Measurements from ENCODE around the gene TRAM2. TPM values are rescaled to one million over a fixed set of nuclear protein-coding genes. Genes with fewer than 3 reads are reported as not detected.
"Not testable (repeated sequence)": the region's sequence is repeated elsewhere in the genome, so short reads cannot be mapped to it uniquely, and the experiment has no call there.

Gene TRAM2
- total and polyA plus RNA-seq, 2 donors from 2014 or later: 4.5 to 20.7 TPM

DNA sequence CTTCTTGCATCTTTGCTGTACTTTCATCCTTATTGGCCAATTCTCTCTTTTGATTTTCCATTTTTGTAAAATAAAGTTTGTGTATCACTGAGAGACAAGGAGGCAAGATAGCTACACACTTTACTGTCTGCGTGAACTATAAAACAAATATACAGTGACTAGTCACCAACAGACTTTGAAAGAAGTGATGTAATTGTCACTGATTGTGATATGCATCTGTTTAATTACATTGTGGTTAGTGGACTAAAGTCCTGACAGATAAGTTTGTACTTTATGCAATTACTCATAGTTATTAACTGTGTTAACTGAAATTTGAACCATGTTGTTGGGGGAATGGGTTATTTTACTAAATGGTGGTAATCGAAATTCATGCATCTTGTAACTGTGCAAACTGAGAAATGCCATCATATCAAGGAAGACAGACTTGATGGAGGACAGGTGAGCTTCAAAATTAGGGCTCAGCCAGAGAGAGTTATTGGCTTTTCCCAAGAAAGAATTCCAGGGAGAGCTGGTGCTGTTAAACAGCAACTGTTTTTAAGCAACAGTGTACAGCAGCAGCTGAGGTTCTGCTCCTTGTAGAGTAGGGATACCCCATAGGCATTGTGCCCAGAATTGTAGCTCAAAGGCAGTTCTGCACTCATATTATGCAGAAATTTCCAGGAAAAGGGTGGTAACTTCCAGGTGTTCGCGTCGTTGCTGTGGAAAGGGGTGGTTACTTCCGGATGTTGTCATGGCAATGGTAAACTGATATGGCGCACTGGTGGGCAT, 93.8 kb downstream of the TRAM2 start:
- FAIRE-seq: no peak

DNA sequence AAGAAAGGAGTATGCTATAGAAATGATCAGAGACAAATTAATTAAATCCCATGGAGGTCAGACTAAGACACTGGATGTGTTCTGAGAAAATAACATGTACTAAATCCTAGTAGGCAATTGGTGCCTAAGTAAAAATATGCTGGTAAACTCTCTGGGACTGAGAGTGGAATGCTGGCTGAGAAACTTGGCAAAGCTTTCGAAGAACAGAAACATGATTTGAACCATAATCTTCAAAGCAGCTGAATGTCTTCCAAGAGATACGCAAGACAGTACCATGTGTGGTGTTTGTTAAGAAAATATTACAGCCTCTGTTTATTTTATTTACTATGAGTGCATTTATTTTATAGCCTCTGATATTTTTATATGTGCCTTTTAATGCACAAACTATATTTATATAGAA, 101.6 kb downstream of the TRAM2 start:
- H3K27me3 ChIP-seq (ENCODE audit: control insufficient read depth, insufficient read depth, low read length): no peaks in the 10 kb centered on the region
- FAIRE-seq: no peak
- TF ChIP-seq, protein P1, sequence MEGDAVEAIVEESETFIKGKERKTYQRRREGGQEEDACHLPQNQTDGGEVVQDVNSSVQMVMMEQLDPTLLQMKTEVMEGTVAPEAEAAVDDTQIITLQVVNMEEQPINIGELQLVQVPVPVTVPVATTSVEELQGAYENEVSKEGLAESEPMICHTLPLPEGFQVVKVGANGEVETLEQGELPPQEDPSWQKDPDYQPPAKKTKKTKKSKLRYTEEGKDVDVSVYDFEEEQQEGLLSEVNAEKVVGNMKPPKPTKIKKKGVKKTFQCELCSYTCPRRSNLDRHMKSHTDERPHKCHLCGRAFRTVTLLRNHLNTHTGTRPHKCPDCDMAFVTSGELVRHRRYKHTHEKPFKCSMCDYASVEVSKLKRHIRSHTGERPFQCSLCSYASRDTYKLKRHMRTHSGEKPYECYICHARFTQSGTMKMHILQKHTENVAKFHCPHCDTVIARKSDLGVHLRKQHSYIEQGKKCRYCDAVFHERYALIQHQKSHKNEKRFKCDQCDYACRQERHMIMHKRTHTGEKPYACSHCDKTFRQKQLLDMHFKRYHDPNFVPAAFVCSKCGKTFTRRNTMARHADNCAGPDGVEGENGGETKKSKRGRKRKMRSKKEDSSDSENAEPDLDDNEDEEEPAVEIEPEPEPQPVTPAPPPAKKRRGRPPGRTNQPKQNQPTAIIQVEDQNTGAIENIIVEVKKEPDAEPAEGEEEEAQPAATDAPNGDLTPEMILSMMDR (IDR thresholded peaks at IDR 0.05; ENCODE audit: borderline replicate concordance, extremely low read depth, insufficient read depth): no peak

More for the DNA sequence above, 93.8 kb downstream of the TRAM2 start:
- Histone ChIP-seq H3K9ac (ENCODE audit: low read length in 3 of 3) (no peak overlapping the region), H3K27me3 (ENCODE audit: control insufficient read depth, insufficient read depth, low read length) (no peaks in the 10 kb centered on the region), H3K36me3 (ENCODE audit: control insufficient read depth in 2 of 3, insufficient read depth in 3 of 3, low read length in 3 of 3) (no peaks in the 10 kb centered on the region), H3K27ac (ENCODE audit: low read depth in 2 of 2, low read length in 2 of 2) (no peak overlapping the region), H3K4me1 (ENCODE audit: control insufficient read depth in 2 of 3, insufficient read depth in 2 of 3, low read depth in 1 of 3, low read length in 3 of 3) (no peaks in the 10 kb centered on the region), H3K4me3 (ENCODE audit: low read length in 3 of 3) (no peak overlapping the region), H3K9me3 (ENCODE audit: control insufficient read depth in 2 of 3, insufficient read depth in 1 of 3, low read length in 3 of 3) (no peaks in the 10 kb centered on the region)
- intact Hi-C loops (cut with DNase I): no loop called here
- DNase-seq: no peak
- TF ChIP-seq, protein P1 (IDR thresholded peaks at IDR 0.05; ENCODE audit: borderline replicate concordance, extremely low read depth, insufficient read depth): no peak

DNA sequence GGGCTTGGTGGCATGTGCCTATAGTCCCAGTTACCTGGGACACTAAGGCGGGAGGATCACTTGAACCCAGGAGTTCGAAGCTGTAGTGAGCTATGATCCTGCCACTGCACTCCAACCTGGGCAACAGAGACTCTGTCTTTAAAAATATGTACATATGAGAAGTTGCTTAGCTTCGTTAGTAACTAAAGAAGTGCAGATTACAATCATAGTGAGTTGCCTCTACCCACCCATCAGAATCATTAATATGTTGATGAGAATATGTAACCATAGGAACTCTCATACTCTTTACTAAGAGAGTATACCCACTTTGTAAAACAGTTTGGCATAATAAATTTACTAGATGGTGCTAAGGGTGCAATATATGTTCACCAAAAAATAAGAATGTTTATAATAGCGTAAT, 102.7 kb downstream of the TRAM2 start:
- DNase-seq (no peak), FAIRE-seq (no peak)
- Histone ChIP-seq H3K27ac (ENCODE audit: low read depth in 2 of 2, low read length in 2 of 2) (no peak overlapping the region), H3K36me3 (ENCODE audit: control insufficient read depth in 2 of 3, insufficient read depth in 3 of 3, low read length in 3 of 3) (no peaks in the 10 kb centered on the region), H3K4me3 (ENCODE audit: low read length in 3 of 3) (no peak overlapping the region), H3K9me3 (ENCODE audit: control insufficient read depth in 2 of 3, insufficient read depth in 1 of 3, low read length in 3 of 3) (no peaks in the 10 kb centered on the region), H3K27me3 (ENCODE audit: control insufficient read depth, insufficient read depth, low read length) (no peaks in the 10 kb centered on the region), H3K4me1 (ENCODE audit: control insufficient read depth in 2 of 3, insufficient read depth in 2 of 3, low read depth in 1 of 3, low read length in 3 of 3) (no peaks in the 10 kb centered on the region), H3K9ac (ENCODE audit: low read length in 3 of 3) (no peak overlapping the region)
- intact Hi-C loops (cut with DNase I): no loop called here
- TF ChIP-seq, protein P1 (IDR thresholded peaks at IDR 0.05; ENCODE audit: borderline replicate concordance, extremely low read depth, insufficient read depth): no peak

More for the DNA sequence above, 101.6 kb downstream of the TRAM2 start:
- peak in 1 of 5 donors; percentile 30 for DNase-seq
- H3K9me3 ChIP-seq (ENCODE audit: control insufficient read depth in 2 of 3, insufficient read depth in 1 of 3, low read length in 3 of 3): no peaks in the 10 kb centered on the region
- H3K4me3 ChIP-seq (ENCODE audit: low read length in 3 of 3): no peak overlapping the region
- no peaks in the 10 kb centered on the region for H3K36me3 ChIP-seq (ENCODE audit: control insufficient read depth in 2 of 3, insufficient read depth in 3 of 3, low read length in 3 of 3)
- H3K9ac ChIP-seq (ENCODE audit: low read length in 3 of 3): no peak overlapping the region
- intact Hi-C loops (cut with DNase I): no loop called here
- H3K4me1 ChIP-seq (ENCODE audit: control insufficient read depth in 2 of 3, insufficient read depth in 2 of 3, low read depth in 1 of 3, low read length in 3 of 3): no peaks in the 10 kb centered on the region
- H3K27ac ChIP-seq (ENCODE audit: low read depth in 2 of 2, low read length in 2 of 2): no peak overlapping the region

DNA sequence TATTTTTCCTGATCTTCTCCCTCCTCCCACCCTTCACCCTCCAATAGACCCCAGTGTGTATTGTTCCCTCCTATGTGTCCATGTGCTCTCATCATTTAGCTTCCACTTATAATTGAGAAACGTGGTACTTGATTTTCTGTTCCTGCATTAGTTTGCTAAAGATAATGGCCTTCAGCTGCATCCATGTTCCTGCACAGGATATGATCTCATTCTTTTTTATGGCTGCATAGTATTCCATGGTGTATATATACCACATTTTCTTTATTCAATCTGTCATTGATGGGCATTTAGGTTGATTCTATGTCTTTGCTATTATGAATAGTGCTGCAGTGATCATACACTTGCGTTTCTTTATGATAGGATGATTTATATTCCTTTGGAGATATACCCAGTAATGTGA, 115.7 kb downstream of the TRAM2 start:
- H3K27ac ChIP-seq (ENCODE audit: low read depth in 2 of 2, low read length in 2 of 2); H3K36me3 ChIP-seq (ENCODE audit: control insufficient read depth in 2 of 3, insufficient read depth in 3 of 3, low read length in 3 of 3); H3K4me3 ChIP-seq (ENCODE audit: low read length in 3 of 3); H3K9ac ChIP-seq (ENCODE audit: low read length in 3 of 3); H3K4me1 ChIP-seq (ENCODE audit: control insufficient read depth in 2 of 3, insufficient read depth in 2 of 3, low read depth in 1 of 3, low read length in 3 of 3); H3K9me3 ChIP-seq (ENCODE audit: control insufficient read depth in 2 of 3, insufficient read depth in 1 of 3, low read length in 3 of 3); FAIRE-seq; intact Hi-C loops (cut with DNase I); H3K27me3 ChIP-seq (ENCODE audit: control insufficient read depth, insufficient read depth, low read length); DNase-seq: not testable (repeated sequence)
